HEK293 (cell line): ENCODE measurements around the gene WWOX.

Experiments
- TRIM28 ChIP-seq: IDR thresholded peaks from 2 replicates; pipeline ENCODE4 v1.6.1; 2011; ENCODE audit warnings: low read length, control low read depth, borderline replicate concordance
- ZNF133 ChIP-seq: fragments of 450-650 bp; formaldehyde crosslinking; IDR thresholded peaks from 2 replicates; pipeline ENCODE4 v1.5.1; 2016; ENCODE audit warnings: missing biosample characterization, missing genetic modification characterization
- ZNF138 ChIP-seq: fragments of 450-650 bp; formaldehyde crosslinking; IDR thresholded peaks from 2 replicates; pipeline ENCODE4 v1.5.1; 2016; ENCODE audit warnings: missing biosample characterization, missing genetic modification characterization, borderline replicate concordance
- ZNF174 ChIP-seq: fragments of 450-650 bp; formaldehyde crosslinking; IDR thresholded peaks from 2 replicates; pipeline ENCODE4 v1.5.0; 2017; ENCODE audit warnings: missing biosample characterization, mild to moderate bottlenecking, missing genetic modification characterization
- ZNF175 ChIP-seq: fragments of 450-650 bp; formaldehyde crosslinking; IDR thresholded peaks from 2 replicates; pipeline ENCODE4 v1.5.1; 2016; ENCODE audit warnings: missing biosample characterization, missing genetic modification characterization
- ZNF23 ChIP-seq: fragments of 450-650 bp; formaldehyde crosslinking; IDR thresholded peaks from 2 replicates; pipeline ENCODE4 v1.5.1; 2016; ENCODE audit warnings: missing biosample characterization, missing genetic modification characterization, borderline replicate concordance
- ZNF274 ChIP-seq, 2 experiments: fragments of 200-500 bp in 1 of 2; fragments of 450-650 bp in 1 of 2; sonication (Bioruptor generic) in 1 of 2; formaldehyde crosslinking in 1 of 2; IDR thresholded peaks; 2 replicates each; pipeline versions ENCODE4 v1.5.1 to v1.6.1; 2014 to 2016; ENCODE audit warnings: borderline replicate concordance in 1 of 2, inconsistent platforms in 1 of 2, low read length in 1 of 2, missing biosample characterization in 1 of 2, missing genetic modification characterization in 1 of 2
- ZNF423 ChIP-seq: fragments of 450-650 bp; formaldehyde crosslinking; IDR thresholded peaks from 2 replicates; pipeline ENCODE4 v1.5.1; 2016; ENCODE audit warnings: missing biosample characterization, missing genetic modification characterization
- ZNF549 ChIP-seq: fragments of 450-650 bp; IDR thresholded peaks from 2 replicates; pipeline ENCODE4 v1.5.1; 2018; ENCODE audit warnings: missing biosample characterization, missing genetic modification characterization, mild to moderate bottlenecking, inconsistent platforms, moderate library complexity
- ZNF600 ChIP-seq: fragments of 450-650 bp; formaldehyde crosslinking; IDR thresholded peaks from 2 replicates; pipeline ENCODE4 v1.5.1; 2016; ENCODE audit warnings: missing biosample characterization, missing genetic modification characterization
- ZNF843 ChIP-seq: fragments of 450-650 bp; formaldehyde crosslinking; IDR thresholded peaks from 2 replicates; pipeline ENCODE4 v1.5.1; 2016; ENCODE audit warnings: missing biosample characterization, missing genetic modification characterization
- TF ChIP-seq, protein P1 (sequence below): fragments of 450-650 bp; formaldehyde crosslinking; IDR thresholded peaks from 2 replicates; pipeline ENCODE4 v1.5.1; 2016; ENCODE audit warnings: missing biosample characterization, missing genetic modification characterization
- TF ChIP-seq, protein P2 (sequence below): fragments of 450-650 bp; formaldehyde crosslinking; IDR thresholded peaks from 2 replicates; pipeline ENCODE4 v1.5.1; 2016; ENCODE audit warnings: missing biosample characterization, missing genetic modification characterization
- TF ChIP-seq, protein P3 (sequence below): fragments of 450-650 bp; formaldehyde crosslinking; IDR thresholded peaks from 2 replicates; pipeline ENCODE4 v1.5.1; 2017; ENCODE audit warnings: missing biosample characterization, missing genetic modification characterization

DNA sequence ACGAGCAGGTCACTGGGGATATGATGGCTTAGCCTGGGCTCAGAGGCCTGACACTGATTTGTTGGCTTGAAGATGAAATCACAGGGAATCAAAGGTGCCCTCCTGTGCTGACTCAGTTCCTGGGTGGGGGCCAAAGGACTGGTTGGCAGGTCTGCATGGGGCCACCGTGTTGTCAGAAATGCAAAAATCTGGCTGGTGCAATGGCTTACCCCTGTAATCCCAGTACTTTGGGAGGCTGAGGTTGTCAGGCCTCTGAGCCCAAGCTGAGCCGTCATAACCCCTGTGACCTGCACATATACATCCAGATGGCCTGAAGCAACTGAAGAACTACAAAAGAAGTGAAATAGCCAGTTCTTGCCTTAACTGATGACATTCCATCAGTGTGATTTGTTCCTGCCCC is 314.2 kb downstream of the WWOX start:
- TF ChIP-seq ZNF274 (IDR thresholded peaks at IDR 0.05; ENCODE audit: low read length) (no peak), ZNF274 (tag by site-specific recombination; IDR thresholded peaks at IDR 0.05; ENCODE audit: borderline replicate concordance) (no peak), ZNF600 (tag by site-specific recombination) (no peak), ZNF23 (tag by site-specific recombination) (no peak), ZNF138 (tag by site-specific recombination) (no peak), TRIM28 (no peak), ZNF423 (no peak), ZNF175 (tag by site-specific recombination) (no peak), ZNF549 (tag by site-specific recombination) (no peak), ZNF133 (tag by site-specific recombination) (no peak), ZNF174 (no peak), ZNF843 (tag by site-specific recombination) (no peak)
- TF ChIP-seq, protein P1, sequence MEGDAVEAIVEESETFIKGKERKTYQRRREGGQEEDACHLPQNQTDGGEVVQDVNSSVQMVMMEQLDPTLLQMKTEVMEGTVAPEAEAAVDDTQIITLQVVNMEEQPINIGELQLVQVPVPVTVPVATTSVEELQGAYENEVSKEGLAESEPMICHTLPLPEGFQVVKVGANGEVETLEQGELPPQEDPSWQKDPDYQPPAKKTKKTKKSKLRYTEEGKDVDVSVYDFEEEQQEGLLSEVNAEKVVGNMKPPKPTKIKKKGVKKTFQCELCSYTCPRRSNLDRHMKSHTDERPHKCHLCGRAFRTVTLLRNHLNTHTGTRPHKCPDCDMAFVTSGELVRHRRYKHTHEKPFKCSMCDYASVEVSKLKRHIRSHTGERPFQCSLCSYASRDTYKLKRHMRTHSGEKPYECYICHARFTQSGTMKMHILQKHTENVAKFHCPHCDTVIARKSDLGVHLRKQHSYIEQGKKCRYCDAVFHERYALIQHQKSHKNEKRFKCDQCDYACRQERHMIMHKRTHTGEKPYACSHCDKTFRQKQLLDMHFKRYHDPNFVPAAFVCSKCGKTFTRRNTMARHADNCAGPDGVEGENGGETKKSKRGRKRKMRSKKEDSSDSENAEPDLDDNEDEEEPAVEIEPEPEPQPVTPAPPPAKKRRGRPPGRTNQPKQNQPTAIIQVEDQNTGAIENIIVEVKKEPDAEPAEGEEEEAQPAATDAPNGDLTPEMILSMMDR (tag by site-specific recombination): no peak
- TF ChIP-seq, protein P2, sequence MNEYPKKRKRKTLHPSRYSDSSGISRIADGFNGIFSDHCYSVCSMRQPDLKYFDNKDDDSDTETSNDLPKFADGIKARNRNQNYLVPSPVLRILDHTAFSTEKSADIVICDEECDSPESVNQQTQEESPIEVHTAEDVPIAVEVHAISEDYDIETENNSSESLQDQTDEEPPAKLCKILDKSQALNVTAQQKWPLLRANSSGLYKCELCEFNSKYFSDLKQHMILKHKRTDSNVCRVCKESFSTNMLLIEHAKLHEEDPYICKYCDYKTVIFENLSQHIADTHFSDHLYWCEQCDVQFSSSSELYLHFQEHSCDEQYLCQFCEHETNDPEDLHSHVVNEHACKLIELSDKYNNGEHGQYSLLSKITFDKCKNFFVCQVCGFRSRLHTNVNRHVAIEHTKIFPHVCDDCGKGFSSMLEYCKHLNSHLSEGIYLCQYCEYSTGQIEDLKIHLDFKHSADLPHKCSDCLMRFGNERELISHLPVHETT (tag by site-specific recombination): no peak
- TF ChIP-seq, protein P3, sequence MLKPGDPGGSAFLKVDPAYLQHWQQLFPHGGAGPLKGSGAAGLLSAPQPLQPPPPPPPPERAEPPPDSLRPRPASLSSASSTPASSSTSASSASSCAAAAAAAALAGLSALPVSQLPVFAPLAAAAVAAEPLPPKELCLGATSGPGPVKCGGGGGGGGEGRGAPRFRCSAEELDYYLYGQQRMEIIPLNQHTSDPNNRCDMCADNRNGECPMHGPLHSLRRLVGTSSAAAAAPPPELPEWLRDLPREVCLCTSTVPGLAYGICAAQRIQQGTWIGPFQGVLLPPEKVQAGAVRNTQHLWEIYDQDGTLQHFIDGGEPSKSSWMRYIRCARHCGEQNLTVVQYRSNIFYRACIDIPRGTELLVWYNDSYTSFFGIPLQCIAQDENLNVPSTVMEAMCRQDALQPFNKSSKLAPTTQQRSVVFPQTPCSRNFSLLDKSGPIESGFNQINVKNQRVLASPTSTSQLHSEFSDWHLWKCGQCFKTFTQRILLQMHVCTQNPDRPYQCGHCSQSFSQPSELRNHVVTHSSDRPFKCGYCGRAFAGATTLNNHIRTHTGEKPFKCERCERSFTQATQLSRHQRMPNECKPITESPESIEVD (tag by site-specific recombination): no peak
